GM21786 (cell line): ENCODE measurements around the gene GDI1.

Experiments
- ATAC-seq: cut with Tn5 transposase; IDR thresholded peaks from one replicate; pipeline ENCODE4 v1.9.1; 2021; ENCODE audit not compliant: unreplicated experiment

Gene GDI1

GRCh38 chrX:154408659-154409221, 28.2 kb upstream of the GDI1 start:
- ATAC-seq, result peak; percentile 19

DNA sequence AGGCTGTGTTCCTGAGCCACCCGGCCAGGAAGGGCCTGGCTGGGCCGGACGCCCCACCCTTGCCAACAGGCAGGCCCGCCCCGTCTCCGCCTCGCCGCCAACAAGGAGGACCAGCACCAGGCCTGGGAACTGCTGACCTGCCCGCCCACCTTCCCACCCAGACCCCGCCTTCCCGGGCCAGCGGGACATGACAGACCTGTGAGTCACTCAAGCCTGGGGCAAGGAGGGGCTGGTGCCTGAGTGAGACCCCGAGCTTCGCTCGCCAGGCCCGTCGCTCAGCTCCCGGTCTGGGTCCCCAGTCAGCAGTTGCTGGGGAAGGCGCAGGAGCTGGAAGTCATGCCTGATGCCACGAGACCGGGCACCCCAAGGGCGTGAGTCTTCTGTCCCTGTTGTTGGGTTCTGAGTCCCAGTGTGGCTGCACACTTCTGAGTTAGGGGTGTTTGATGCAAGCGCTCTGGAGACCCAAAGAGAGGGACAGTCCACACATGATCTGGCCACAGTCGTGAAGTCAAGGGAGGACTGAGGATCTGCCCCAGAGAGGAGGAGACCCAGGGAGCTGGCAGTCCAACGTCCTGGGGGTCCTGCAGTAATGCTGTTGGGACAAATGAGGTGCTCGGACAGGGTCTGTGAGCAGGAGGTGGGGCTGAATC, 27.6 kb upstream of the GDI1 start, which contains the start of gene DNASE1L1:
Gene DNASE1L1 (minus strand): TSS at position 33 of the 650 bp plus-strand sequence. CDS start 3,686 bp downstream, outside the sequence.
- peak; percentile 56 for ATAC-seq

DNA sequence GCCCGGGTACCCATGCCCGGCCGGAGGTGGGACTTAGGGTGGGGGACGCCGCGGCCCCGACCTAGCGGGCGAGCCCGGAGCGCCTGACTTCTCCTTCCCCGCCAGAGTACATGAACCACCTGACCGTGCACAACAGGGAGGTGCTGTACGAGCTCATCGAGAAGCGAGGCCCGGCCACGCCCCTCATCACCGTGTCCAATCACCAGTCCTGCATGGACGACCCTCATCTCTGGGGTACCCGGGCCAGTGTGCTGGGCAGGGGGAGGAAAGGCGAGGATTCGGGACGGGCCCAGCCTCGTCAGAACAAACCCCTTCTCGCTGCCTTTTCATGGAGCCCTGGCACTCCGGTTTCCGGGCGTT, 25.0 kb upstream of the GDI1 start:
- ATAC-seq, result peak; percentile 60

DNA sequence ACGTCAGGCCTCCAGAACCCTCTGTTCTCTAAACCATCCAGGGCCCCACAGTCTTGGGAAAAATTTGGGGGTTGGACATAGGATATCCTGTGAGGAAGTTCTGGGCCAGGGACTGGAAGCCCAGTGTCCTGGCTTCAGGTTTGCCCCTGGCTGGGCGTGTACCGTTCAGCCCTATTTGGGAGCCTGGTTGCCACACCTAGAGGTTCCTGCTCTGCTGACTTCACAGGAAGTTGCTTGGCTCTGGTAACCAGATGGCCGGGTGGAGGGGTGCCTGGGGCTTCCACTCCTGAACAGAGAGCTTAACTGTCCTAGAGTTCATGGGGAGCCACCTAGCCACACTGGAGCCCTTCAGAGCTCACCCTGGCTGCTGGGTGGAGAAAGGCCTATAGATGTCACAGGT, 24.5 kb upstream of the GDI1 start:
- no peak for ATAC-seq

GRCh38 chrX:154413142-154413541, 23.8 kb upstream of the GDI1 start:
- no peak for ATAC-seq

DNA sequence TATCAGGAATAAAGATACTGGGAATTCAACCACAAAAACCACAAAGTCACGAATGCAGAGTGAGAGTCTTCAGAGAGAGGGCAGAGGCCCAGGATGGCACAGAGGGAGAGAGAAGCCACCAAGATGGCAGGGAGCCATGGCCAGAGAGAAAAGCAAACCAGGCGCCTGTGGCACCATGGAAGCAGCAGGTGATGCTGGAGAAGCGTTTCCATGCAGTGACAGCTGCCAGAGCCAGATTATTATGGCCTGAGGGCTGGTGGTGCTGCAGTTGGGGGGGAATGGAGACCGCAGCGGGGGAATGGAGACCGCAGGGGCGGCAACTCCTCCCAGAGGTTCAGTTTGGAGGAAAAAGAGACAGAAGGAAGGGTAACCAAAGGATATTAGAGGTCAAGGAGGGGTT, 19.8 kb upstream of the GDI1 start:
- no peak for ATAC-seq

- no peak for ATAC-seq
Observed at GRCh38 chrX:154419189-154419588, 17.8 kb upstream of the GDI1 start.

- ATAC-seq, result no peak
Observed at GRCh38 chrX:154419688-154420401, 17.1 kb upstream of the GDI1 start.

DNA sequence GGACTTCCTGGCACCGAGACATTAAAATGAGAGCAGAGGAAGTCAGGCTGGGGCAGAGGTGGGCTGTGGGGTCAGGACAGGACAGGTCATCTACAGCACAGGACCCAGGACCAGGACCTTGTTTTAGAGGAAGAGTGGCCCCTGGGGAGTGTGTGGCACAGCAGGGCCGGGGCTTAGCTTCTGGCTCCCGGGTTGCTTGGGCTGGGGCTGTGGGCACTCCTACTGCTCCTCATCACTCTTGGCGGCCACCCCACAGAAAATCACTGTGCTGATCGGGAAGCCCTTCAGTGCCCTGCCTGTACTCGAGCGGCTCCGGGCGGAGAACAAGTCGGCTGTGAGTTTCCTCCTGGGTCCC, 16.6 kb upstream of the GDI1 start:
- ATAC-seq, result no peak

GRCh38 chrX:154426916-154427770, 9.8 kb upstream of the GDI1 start:
- no peak for ATAC-seq

GRCh38 chrX:154428176-154429171, 8.5 kb upstream of the GDI1 start, which contains the start of gene ATP6AP1:
Gene ATP6AP1, plus strand, starts transcription at chrX:154428677. Its CDS starts 16 bp downstream, at chrX:154428693.
- peak; percentile 97 for ATAC-seq

GRCh38 chrX:154429711-154430110, 7.2 kb upstream of the GDI1 start:
- ATAC-seq, result no peak

- no peak for ATAC-seq
Observed at GRCh38 chrX:154430479-154430878, 6.5 kb upstream of the GDI1 start.

GRCh38 chrX:154430916-154431315, 6.0 kb upstream of the GDI1 start:
- no peak for ATAC-seq

DNA sequence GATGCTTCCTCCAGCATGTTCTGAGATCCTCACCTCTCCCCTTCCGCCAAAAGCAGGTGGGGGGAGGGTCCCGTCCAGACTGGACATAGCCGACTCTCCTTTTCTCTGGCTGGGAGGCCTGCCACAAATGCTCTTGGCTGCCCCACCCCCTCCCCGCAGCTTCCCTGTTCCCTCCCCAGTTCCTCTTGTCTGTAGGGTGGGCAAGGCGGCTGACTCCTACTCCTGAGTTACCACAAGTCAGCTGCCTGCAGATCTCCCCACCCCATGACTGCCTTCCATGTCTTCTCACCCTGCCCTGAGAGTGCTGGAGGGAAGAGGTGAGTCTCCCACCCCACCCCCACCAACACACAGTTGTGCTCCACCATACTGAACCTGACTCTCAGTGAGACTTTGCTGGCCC, 5.6 kb upstream of the GDI1 start:
- no peak for ATAC-seq

- ATAC-seq, result no peak
Observed at GRCh38 chrX:154432210-154432609, 4.7 kb upstream of the GDI1 start.

- ATAC-seq, result no peak
Observed at GRCh38 chrX:154433605-154434004, 3.3 kb upstream of the GDI1 start.

DNA sequence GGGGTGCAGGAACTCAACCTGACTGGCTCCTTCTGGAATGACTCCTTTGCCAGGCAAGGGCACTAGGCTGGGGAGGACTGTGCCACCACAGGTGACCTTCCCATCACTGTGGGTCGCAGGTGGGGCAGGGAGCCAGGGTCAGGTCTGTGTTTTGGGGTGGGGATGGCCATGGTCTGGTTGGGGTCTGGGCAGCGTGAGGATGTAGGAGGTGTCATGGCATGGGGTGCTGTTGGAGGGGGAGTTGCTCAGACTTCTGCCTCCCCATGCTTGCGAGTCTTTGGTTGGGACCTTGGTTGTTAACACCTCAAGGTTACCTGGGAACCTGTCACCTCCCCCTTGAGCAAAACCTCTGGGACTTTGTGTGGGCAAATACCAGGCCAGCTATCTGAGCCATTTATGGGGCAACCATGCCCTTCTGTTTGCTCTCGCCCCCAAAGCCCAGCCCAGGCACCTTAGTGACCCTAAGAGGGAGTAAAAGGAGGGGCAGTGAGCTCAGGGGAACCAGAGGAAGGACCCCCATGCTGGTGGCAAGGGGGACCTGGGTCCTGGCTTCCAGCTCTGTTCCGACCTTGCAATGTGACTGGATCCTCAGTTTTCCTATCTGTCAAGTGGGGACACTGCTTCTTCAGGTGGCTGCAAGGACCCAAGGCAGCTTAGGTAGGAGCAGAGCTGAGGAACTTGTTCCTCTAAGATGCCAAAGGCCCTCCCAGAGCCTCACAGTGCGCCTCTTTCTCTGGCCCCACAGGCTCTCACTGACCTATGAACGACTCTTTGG, 2.4 kb upstream of the GDI1 start:
- ATAC-seq, result no peak

DNA sequence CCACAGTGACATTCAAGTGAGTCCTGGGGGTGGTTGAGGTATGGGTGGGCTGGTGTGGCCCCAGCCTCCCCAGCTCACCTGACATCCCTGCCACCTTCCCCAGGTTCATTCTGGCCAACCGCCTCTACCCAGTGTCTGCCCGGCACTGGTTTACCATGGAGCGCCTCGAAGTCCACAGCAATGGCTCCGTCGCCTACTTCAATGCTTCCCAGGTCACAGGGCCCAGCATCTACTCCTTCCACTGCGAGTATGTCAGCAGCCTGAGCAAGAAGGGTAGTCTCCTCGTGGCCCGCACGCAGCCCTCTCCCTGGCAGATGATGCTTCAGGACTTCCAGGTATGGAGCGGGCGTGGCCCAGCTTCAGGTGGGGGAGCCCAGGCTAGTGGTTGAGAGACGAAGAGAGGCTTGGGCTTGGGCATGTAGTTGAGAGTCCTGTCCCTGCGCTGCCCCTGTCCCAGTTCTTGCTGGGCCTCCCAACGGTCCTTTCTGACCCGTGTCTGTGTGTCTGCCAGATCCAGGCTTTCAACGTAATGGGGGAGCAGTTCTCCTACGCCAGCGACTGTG, 1.7 kb upstream of the GDI1 start:
- ATAC-seq, result no peak
